Stimulated activated CD8-positive, alpha-beta memory T cell treated with anti-CD3 and anti-CD28 coated beads, Interleukin-7, amount 100 ng/mL, for 48 hours (primary cell): ENCODE measurements around the gene SDC4.

Source experiments
- DNase-seq, 2 donors: peaks; one replicate each; pipeline ENCODE4 v3.0.0-alpha.2; 2020; ENCODE audit warnings: low read depth in 1 of 2; ENCODE audit errors: extremely low read depth in 1 of 2

The SDC4 gene

DNA sequence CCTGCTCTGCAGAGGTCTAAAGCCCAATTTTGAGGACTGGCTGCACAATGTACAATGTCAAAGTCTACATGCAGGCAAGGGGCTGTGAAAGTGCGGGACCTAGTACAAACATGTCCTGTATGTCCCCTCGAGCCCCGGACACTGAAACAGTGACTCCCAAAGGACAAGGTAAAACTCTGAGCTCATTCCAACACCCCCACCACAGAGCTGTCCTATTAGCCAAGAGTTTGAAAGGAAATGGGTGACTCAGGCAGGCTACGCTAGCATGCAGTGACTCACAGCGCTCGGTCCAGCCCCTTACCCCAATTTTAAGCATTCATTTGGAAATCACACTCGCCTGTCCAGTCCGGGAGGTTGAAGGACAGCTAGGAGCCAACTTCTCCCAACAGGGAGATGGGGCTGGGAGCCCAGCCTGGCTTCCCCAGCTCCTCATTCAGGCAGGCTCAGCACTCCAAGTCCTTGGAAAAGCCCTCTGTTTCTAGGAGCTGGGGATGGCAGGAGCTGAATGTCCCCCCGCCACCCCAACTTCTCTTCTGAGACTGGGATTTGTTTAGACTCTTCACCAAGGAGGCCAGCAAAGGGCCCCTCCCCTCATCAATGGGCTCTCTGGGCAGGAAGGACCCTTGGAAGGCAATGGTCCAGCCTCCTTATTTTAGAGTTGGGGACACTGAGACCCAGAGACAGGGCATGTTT is 3.9 kb downstream of the SDC4 start:
- no peak for DNase-seq

DNA sequence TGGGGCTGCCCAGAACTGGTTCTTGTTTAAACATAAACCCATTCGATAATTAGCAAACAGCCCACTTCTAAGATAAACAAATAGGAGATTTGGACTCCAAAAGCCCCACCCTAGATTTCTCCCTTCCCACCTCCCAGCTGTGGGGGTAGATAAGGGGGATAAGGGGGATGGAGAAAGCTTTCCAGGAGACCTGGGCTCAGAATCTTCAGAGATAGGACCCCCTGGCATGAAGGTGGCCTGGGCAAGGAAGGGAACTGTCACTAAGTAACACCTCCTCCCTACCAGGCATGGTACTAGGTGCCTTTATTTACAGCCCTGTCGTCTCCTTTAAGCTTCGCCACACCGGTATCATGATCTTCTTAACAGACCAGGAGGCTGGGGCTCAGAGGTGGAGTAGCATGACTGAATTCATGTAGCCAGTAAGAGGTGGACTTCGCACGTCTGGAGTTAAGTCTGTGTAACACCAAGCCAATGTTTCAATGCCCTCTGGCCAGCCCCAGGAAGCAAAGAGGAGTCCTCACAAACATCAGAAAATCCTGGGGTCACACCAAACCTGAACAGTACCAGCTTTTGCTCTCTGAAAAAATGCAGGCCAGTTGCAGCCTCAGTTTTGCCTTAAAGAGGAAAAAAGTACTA is 4.6 kb downstream of the SDC4 start:
- DNase-seq, result no peak

DNA sequence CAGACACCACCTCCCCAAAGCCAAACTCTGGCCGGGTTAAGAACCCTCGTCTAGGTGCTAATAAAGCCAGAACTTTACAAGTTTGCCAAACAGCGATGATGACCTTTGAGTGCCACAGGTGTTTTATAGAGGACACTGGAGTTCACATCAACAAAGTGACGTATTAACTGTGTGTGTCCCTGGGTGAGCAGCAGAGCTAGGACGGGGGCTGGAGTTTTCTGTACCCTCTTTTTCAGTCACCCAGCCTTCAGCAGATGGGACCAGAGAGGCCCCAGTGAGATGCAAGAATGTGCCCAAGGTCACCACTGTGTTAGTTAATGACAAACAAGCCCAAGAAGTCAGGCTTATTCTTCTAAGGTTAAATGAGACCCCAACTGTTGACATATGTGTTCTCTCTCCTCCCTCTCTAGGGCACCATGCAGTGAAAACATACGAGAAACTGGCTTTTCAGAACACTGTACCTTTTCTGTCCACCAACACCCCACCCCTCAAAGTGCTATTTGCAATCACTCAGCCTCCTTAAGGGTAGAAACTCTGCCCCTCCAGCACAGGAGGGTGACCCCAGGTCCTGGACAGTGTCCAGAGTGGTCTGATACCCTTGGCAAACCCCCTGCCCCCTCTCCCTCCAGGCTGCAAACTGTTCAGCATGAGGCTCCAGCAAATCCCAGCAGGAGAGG is 5.2 kb downstream of the SDC4 start:
- no peak for DNase-seq

DNA sequence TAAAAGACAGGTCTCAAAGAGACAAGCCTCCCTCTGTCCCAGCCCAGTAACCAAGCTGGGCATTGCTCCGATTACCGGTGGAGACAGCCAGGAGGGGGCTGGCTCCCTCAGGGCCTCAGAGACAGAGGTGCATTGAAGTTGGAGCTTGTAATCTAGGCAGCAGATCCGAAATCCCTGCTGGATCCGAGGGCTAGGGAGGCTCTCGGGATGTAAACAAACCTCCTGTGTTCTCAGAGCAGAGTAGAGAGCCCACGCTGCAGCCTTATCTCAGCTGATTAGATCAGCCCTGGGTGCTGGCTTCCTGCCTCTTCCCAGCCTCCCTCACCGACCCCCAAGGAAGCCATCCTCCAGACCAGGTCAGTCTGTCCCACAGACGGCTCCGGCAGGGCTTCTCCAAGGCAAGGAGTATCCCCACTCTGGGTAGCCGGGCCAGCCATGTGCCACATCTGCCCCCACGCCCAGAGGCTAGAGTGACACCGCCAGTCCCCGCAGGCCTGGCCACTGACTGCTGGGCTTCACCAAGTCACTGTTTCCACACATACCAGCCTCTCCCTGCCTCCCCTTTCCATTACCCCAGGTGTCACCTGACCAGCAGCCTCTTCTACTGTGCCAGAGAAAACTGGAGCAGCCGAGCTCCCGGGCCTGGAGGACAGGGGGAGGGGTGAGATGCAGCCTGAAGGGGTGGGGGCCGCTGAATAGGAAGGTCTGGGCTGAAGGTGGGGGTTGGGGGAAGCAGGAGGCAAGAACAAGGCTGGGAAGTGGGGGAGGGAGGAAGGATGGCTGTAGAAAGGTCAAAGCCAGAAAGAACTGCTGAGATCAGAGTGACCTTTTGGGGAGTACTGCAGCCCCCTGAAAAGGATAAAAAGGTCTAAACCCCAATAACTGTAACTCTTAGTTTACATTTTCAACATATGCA is 6.0 kb downstream of the SDC4 start:
- no peak for DNase-seq

DNA sequence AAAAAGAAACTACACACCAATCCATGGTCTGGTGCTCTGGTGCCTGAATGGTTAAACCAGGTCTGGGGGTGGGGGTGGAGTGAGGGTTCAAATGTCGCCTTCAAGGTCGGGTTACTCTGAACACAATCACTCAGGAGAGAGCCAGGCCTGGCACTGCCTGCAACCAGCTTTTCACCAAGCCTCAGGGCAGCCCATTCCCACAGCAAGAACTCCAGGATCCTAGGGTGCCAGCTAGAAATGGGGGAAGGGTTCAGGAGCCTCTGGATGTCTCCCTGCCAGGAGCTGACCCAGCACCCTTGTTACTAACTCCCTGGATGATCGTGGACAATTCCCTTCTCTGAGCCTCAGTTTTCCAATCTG is 6.7 kb downstream of the SDC4 start:
- no peak for DNase-seq

DNA sequence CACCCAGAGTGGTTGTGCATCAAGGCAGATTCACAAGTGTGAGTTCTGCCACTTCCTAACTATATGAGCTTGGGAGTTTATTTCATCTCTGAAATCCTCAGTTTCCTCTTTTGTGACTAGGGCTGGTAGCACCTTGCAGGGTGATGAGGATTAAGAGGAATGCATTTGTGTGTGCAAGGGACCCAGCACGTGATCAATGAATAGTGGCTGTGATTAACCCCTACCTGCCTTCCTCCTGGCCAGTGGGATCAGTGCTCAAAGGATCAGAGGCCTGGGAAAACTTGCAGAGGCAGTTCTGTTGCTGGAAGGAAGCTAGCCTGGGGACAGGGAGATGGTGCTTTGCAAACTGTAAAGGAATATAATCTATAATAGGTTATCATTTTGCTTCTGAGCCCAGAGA is 7.3 kb downstream of the SDC4 start:
- no peak for DNase-seq

DNA sequence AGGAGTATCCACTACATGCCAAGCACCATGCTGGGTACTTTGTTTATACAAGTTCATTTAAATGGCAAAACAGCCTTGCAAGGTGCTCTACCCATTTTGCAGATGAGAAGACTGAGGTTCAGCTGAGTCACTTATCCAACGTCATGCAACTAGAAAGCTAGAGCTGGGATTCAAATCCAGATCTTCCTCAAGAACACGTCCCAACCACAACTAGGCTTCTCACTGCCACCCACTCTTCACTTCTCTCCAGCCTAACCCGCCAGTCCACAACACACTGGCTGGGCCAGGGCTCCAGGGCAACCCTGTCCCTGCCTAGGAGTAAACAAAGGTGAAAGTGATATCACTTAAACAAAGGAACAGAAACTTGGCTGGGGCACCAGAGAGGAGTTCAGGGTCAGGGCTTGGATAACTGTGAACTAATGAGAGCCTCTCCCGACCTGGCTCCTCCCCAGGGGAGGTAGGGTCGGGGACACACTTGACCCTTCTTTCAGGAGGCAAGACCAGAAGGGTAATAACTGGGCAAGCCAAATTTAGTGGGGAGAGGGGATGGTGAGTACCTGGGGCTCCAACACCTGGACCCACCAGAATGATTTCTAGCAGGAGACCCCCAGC is 7.9 kb downstream of the SDC4 start:
- no peak for DNase-seq

DNA sequence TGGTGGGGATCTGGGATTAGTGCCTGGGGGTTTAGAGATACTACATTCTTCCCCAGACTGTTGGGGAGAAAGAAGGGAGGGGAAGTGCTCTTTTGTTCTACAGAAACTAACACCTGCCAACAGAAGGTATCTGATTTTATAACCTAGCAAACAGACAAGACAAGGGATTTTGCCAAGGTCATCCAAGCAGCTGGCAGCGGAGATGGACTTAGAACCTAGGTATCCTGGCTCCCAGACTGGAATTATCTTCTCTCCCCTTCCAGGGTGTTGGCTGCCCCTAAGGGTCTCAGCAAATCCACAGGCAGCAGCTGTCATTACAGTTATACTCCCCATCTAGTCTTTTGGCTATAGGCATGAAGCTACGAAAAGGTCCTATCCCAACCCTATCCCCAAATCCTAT is 8.4 kb downstream of the SDC4 start:
- no peak for DNase-seq

DNA sequence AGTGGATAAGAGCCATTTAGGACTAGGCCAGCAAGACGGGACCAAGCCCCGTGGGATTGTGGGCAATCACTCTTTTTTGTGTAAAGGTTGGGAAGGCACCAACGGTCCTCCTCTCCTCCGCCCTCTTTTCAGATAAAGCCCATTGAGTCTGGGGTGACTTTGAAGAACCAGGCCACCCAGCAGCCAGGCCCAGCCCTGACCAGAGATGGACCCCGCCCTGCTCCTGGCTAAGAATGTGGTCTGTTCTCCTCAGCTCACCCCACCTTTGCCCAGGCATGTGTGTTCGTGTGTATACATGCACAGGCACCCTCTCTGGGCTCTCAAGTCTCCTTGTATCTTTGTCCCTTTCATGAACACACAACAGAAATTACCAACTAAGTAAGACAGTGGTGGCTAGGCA is 9.1 kb downstream of the SDC4 start:
- no peak for DNase-seq

DNA sequence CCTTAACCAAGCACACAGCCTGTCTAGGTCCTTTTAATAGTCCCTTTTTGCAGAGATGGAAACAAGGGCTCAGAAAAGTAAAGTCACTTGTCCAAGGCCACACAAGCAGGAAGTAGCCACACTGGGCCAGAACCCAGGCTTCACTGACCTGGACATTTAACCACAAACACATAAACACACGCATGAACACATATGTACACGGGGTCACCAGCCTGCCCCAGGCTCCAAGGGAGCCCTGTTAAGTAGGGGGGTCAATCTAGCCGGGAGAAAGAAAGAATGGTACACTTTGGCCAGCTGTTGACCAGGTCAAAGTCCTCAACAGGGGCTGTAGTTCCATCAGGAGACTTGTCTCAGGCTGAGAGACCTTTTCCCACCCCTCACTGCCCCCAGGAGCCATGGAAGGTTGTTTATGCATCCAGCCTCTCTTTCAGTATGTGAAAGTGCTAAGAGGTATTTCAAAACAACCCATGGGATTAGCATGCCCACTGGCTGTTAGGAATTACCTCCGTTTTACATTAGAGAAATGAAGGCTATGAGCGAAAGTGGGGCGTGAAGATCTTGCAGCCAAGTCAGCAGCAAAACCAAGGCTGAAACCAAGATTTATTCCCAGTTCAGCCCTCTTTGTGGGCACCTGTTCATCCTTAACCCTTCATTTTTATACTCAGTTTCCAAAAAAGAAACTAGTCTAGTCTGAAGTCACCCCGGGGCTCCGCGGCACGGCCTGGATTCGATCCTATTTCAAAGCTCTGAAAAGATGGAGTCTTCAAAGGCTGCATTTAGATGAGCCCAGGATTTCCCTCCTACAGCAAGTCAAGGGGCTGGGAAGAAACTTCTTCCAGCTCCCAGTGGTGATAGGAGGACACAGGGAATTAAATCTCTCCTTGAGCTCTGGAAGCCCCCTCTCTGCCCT is 9.8 kb downstream of the SDC4 start:
- no peak for DNase-seq

DNA sequence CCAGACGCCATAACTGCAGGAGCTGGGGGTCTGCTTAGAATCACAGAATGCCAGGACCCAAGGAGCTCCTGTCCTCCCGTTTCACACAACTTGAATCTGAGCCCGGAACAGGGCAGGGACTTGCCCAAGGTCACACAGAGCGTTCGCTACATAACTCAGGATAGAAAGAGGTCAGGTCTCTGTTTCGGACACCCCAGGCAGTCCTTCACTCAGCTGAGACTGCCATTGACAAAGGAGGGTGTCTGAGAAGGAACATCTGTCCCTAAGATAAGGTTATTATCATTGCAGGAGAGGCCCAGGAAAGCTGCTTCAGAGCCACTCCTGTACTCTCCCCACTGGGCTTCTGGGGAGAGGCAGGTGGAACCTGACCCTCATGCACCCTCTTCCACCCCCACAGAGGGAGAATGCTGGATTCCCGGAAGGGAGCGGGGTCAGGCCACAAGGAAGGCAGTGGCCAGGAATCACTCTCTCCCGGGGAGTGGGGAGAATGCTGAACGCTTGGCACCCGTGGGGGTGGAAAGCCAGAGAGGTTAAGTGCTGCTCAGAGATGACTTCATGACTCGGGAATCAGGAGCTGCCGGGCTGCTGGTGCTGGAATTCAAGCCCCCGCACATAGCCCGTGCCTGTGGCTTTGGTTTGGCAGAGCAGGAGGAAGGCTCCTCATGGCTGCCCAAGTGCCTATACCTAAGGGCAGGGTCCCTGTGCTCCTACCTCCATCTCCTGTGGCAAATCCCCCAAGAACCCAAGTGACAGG is 10.7 kb downstream of the SDC4 start:
- DNase-seq, result no peak

DNA sequence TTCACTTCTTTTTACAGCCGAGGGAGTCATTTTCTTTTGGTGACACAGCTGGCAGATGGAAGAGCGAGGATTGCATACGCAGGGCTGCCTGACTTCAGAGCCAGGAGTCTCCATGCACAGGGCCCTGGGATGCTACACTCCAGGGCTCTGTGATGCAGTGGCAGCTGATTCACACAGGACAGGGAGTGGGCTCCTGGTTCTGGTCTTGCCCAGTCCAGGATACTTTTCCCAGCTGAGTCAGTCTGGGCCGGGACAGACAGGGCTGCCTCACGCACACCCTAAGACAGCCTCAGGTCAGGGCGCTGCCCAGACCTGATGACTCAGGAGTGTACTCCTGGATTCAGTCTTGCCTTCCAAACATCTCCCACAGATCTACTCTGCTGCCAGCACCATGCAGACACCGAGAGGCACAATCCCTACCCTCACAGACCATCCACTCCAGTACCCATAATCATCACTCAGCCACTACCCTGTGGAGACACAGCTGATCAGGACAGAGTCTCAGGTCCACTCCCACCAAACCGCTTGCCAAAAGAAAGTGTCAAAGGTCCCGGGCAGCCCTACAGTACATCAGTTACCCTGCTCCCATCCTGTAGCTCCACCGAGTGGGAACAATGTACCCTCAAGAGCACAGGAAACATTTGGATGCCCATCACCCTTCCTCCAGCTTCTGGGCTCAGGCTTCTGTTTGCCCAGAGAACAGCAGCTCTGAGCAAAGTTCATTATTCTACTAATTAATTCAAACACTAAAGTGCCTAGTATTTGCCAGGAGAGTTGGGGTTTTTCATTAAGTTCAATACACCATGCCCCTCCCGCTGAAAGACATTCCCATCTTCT is 11.5 kb downstream of the SDC4 start:
- no peak for DNase-seq

DNA sequence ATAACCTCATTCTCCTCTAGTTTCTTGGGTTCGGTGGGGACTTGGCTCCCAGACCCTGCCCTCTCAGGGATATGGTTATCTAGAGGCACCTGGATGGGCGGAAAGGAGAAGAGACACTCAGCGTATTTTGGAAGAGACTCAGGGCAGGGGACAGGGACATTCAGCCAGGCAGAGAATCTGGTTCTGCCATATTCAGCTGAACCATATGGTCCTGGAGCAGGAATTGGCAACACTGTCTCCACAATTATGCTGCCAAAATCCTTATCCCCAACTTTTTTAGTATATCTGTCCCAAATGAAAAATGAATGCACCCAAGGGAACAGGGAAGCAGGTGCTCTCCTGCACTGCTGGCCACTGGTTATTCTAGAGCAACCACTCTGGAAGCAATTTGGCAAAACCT is 17.7 kb downstream of the SDC4 start:
- DNase-seq, result no peak

DNA sequence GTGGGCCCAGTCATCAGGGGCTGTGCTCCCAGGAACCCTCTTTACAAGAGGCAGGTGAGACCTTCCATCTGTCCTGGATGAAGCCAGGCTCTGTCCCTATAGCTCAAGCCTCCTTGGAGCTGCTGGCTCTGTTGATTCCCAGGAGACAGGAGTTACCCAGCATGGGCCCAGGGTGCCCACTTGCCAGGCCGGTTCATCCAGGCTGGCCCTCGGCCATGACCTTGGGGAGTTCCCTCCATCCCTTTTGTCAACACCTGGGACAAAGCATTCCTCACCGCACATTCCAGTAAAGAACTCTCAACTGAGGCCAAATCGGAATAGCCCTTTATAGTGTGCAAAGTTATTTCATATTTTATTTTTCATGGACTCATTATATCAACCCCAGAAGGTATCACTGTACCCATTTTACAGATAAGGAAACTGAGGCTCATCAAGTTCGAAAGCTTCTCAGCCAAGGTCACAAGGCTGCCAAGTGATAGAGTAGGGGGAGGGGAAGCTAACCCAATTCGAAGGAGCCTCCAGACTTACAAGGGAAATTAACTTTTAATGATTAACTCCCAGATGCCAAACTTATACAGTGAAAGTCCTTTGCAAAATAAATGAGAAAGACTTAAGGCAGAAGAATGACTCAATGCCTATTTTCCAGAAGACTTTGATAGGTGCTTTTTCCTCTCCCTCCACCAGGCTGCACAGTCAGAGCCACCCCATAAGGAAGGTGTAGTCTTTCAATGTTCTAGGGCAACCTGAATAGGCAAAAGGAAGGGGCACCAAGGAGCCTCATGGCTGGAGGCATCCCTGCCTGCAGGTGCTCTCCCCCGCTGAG is 18.5 kb downstream of the SDC4 start:
- DNase-seq, result no peak

DNA sequence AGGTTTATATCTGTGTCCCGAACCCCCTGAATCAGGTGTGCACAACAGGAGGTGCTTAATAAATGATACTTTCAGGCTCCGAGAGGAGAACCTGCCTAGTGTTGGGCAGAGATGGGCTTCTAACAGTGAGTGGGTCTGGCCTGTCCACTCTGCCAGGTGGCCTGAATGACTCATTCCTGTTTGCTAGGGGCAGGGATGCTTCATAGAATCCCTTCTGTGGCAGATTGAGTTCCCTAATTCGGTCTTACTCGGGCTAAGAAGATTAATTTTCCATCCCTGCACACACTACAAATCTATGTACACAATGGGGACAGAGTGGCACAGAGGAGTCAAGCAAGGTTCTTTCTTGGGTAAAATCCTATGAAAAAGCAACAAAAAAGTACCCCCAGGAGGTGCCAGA is 19.8 kb downstream of the SDC4 start:
- no peak for DNase-seq

DNA sequence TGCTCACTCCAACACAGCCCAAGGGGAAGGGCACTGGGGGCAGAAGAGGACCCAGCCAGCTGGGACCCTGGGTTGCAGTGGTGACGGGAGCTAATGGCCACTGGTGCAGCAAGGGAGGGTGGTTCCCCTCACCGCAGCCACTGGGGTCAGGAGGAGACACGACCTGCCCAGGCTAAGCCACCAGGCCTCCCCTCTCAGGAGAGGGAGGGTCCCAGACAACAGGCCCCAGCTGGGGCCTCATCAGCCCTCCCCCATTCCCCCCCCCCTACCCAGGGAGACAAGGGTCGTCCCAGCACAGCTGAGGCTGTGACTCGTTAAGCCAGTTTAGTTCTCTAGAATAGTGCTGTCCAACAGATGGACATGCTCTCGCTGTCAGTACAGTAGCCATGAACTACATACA is 22.9 kb downstream of the SDC4 start:
- DNase-seq, result no peak

DNA sequence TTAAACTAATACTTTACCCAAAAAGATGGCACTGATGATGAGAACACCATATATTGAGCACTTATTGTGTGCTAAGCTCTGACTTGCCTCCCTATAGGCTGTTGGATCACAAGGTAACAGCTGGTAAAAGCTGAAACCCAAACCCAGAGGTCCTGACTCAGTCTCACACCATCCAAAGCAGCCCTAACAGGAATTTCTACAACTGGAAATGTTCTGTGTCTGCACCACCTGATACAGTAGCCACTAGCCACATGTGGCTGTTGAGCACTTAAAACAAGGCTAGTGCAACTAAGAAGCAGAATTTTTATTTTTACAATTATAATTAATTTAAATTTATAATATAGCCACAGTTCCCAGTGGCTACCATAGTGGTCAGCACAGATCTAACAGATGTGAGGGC is 24.5 kb downstream of the SDC4 start:
- no peak for DNase-seq
